GM23338 (cell line): ENCODE results near the gene CES2. TPM values are rescaled to one million over a fixed set of nuclear protein-coding genes. Genes with fewer than 3 reads are reported as not detected.

ENCODE experiments used
- ATAC-seq: fragments of 200-7000 bp; cut with Tn5 transposase; 3 replicates; pipeline ENCODE4 v1.9.1; 2020
- DNase-seq: peaks from one replicate; pipeline ENCODE4 v3.0.0-alpha.2; 2015; ENCODE audit warnings: low spot score
- H2AFZ ChIP-seq: fragments of 200-600 bp; sonication (generic); 2 replicates; pipeline ENCODE4 v1.8.0; 2016; ENCODE audit warnings: antibody characterized with exemption, mild to moderate bottlenecking, moderate library complexity
- H3F3A ChIP-seq: fragments of 200-600 bp; sonication (generic); replicated peaks from 2 replicates; pipeline ENCODE4 v1.8.0; 2017; ENCODE audit warnings: antibody characterized with exemption, mixed run types, low read depth
- H3K27ac ChIP-seq: fragments of 200-600 bp; sonication (generic); 2 replicates; pipeline ENCODE4 v1.6.1; 2016; ENCODE audit warnings: low read depth
- H3K27me3 ChIP-seq: fragments of 200-600 bp; sonication (generic); 2 replicates; pipeline ENCODE4 v1.8.0; 2016; ENCODE audit warnings: mild to moderate bottlenecking, mixed run types, moderate library complexity; ENCODE audit not compliant: insufficient read depth
- H3K36me3 ChIP-seq: fragments of 200-600 bp; sonication (generic); 2 replicates; pipeline ENCODE4 v1.8.0; 2016; ENCODE audit warnings: mild to moderate bottlenecking; ENCODE audit not compliant: insufficient read depth
- H3K4me1 ChIP-seq: fragments of 200-600 bp; sonication (generic); 2 replicates; pipeline ENCODE4 v1.8.0; 2016; ENCODE audit warnings: mild to moderate bottlenecking, moderate library complexity; ENCODE audit not compliant: insufficient read depth
- H3K4me2 ChIP-seq: fragments of 200-600 bp; sonication (generic); 2 replicates; pipeline ENCODE4 v1.7.1; 2017; ENCODE audit warnings: mixed run types
- H3K4me3 ChIP-seq: fragments of 200-600 bp; sonication (generic); 2 replicates; pipeline ENCODE4 v1.6.1; 2016; ENCODE audit warnings: mixed run types
- H3K79me2 ChIP-seq: fragments of 200-600 bp; sonication (generic); replicated peaks from 2 replicates; pipeline ENCODE4 v1.8.0; 2017; ENCODE audit warnings: mild to moderate bottlenecking; ENCODE audit not compliant: insufficient read depth
- H3K9me2 ChIP-seq: fragments of 200-600 bp; sonication (generic); 2 replicates; pipeline ENCODE4 v1.8.0; 2017; ENCODE audit not compliant: insufficient read depth
- H4K20me1 ChIP-seq: fragments of 200-600 bp; sonication (generic); replicated peaks from 2 replicates; pipeline ENCODE4 v1.8.0; 2017; ENCODE audit warnings: mild to moderate bottlenecking; ENCODE audit not compliant: insufficient read depth
- H3K27ac Mint-ChIP-seq: 2 replicates; pipeline ENCODE4 v1.8.0; 2020; ENCODE audit warnings: inconsistent platforms, mild to moderate bottlenecking, moderate library complexity, mixed read lengths
- H3K27me3 Mint-ChIP-seq: 3 replicates; pipeline ENCODE4 v1.8.0; 2022; ENCODE audit warnings: low read depth, mild to moderate bottlenecking, moderate library complexity, mixed read lengths, inconsistent platforms; ENCODE audit not compliant: insufficient read depth, poor library complexity
- H3K36me3 Mint-ChIP-seq: 3 replicates; pipeline ENCODE4 v1.8.0; 2021; ENCODE audit warnings: low read depth, mild to moderate bottlenecking, inconsistent platforms, moderate library complexity, mixed read lengths
- H3K4me1 Mint-ChIP-seq: 3 replicates; pipeline ENCODE4 v1.8.0; 2020; ENCODE audit warnings: mild to moderate bottlenecking, inconsistent platforms, mixed read lengths
- H3K4me3 Mint-ChIP-seq: 3 replicates; pipeline ENCODE4 v1.8.0; 2021; ENCODE audit warnings: moderate library complexity, mild to moderate bottlenecking, inconsistent platforms, mixed read lengths
- H3K9me3 Mint-ChIP-seq: 3 replicates; pipeline ENCODE4 v1.8.0; 2020; ENCODE audit warnings: moderate library complexity, mild to moderate bottlenecking, inconsistent platforms, mixed read lengths
- CREB1 ChIP-seq: fragments of 250-450 bp; sonication (Bioruptor Pico); IDR thresholded peaks from 2 replicates; pipeline ENCODE4 v1.5.0; 2020; ENCODE audit warnings: low read depth, mild to moderate bottlenecking, moderate library complexity
- CTCF ChIP-seq, 2 experiments: fragments of 200-600 bp in 1 of 2; sonication (generic) in 1 of 2; conservative IDR thresholded peaks; 2 replicates each; pipeline versions ENCODE4 v1.5.1 to v1.6.1; 2016 to 2017; ENCODE audit warnings: antibody characterized with exemption in 2 of 2, low read depth in 2 of 2, mild to moderate bottlenecking in 2 of 2, moderate library complexity in 1 of 2
- EZH2 ChIP-seq: fragments of 200-600 bp; sonication (generic); IDR thresholded peaks from one replicate; pipeline ENCODE4 v1.8.0; 2017; ENCODE audit warnings: antibody characterized with exemption, mild to moderate bottlenecking, low read depth; ENCODE audit not compliant: unreplicated experiment
- EZH2phosphoT487 ChIP-seq: fragments of 200-600 bp; sonication (generic); IDR thresholded peaks from one replicate; pipeline ENCODE4 v1.8.1; 2018; ENCODE audit warnings: antibody characterized with exemption; ENCODE audit not compliant: unreplicated experiment
- JUNB ChIP-seq: IDR thresholded peaks from one replicate; pipeline ENCODE4 v1.6.1; 2016; ENCODE audit warnings: antibody characterized with exemption; ENCODE audit not compliant: unreplicated experiment
- NANOG ChIP-seq: IDR thresholded peaks from 2 replicates; pipeline ENCODE4 v1.6.1; 2016; ENCODE audit warnings: antibody characterized with exemption, borderline replicate concordance
- POLR2AphosphoS5 ChIP-seq: IDR thresholded peaks from 2 replicates; pipeline ENCODE4 v1.6.1; 2016; ENCODE audit warnings: antibody characterized with exemption, low read depth
- REST ChIP-seq: IDR thresholded peaks from one replicate; pipeline ENCODE4 v1.6.1; 2018; ENCODE audit warnings: antibody characterized with exemption; ENCODE audit not compliant: unreplicated experiment
- STAT1 ChIP-seq: IDR thresholded peaks from one replicate; pipeline ENCODE4 v1.6.1; 2016; ENCODE audit warnings: antibody characterized with exemption; ENCODE audit not compliant: unreplicated experiment
- ZNF114 ChIP-seq: fragments of 250-450 bp; sonication (Bioruptor Pico); IDR thresholded peaks from 2 replicates; pipeline ENCODE4 v1.5.0; 2020; ENCODE audit warnings: mild to moderate bottlenecking, moderate library complexity
- ZNF331 ChIP-seq: fragments of 250-450 bp; sonication (Bioruptor Pico); IDR thresholded peaks from 2 replicates; pipeline ENCODE4 v1.5.0; 2020; ENCODE audit warnings: low read depth, mild to moderate bottlenecking, moderate library complexity
- polyA plus RNA-seq: library from polyadenylated mRNA; unstranded; fragments of >200 nt; fragmentation: Nextera tagmentation; extraction: Ambion mirVana; gene quantifications from 2 replicates; pipeline ENCODE4 v1.2.1, GENCODE V29; 2016
- total RNA-seq: library from RNA; depleted of rRNA; stranded (reverse); fragments of >200 nt; shearing (Covaris generic); gene quantifications from 2 replicates; pipeline ENCODE4 v1.2.3, GENCODE V29; 2014

CES2 gene
- total and polyA plus RNA-seq, 2 experiments from 2014 or later, result 5.0 to 9.3 TPM

GRCh38 chr16:66908116-66908515 is 27.2 kb upstream of the CES2 start (continued):
- TF ChIP-seq REST (no peak), EZH2 (no peak), CTCF (conservative IDR thresholded peaks at IDR 0.05; ENCODE audit: low read depth in 2 of 2) (no peak), ZNF114 (no peak), NANOG (no peak), JUNB (no peak), CREB1 (CRISPR knock-in tag) (no peak), EZH2phosphoT487 (no peak)

- H3K4me3 Mint-ChIP-seq, result no peak overlapping the region
- H3K9me3 Mint-ChIP-seq, result no peaks in the 10 kb centered on the region; the same call in 2 of the 3 replicates
- TF ChIP-seq STAT1 (no peak), NANOG (no peak), REST (no peak), ZNF114 (no peak), CREB1 (CRISPR knock-in tag) (no peak), POLR2AphosphoS5 (no peak), EZH2 (no peak), ZNF331 (no peak), JUNB (no peak)
Measured at GRCh38 chr16:66908762-66909559, 26.4 kb upstream of the CES2 start.

More at GRCh38 chr16:66908762-66909559, 26.4 kb upstream of the CES2 start:
- no peak overlapping the region for H3K27ac Mint-ChIP-seq
- no peaks in the 10 kb centered on the region for H3K9me2 ChIP-seq
- ATAC-seq, result no peak
- H2AFZ ChIP-seq, result no peak overlapping the region
- no peaks in the 10 kb centered on the region for H3K36me3 Mint-ChIP-seq
- H3K4me1 ChIP-seq, result no peaks in the 10 kb centered on the region
- H3K36me3 ChIP-seq, result no peaks in the 10 kb centered on the region
- no peaks in the 10 kb centered on the region for H3F3A ChIP-seq
- H3K27me3 ChIP-seq, result no peaks in the 10 kb centered on the region
- no peaks in the 10 kb centered on the region for H4K20me1 ChIP-seq
- H3K4me1 Mint-ChIP-seq, result peaks cover 2% of the 10 kb centered on the region; the same call in 1 of the 3 replicates
- DNase-seq, result no peak
- no peak overlapping the region for H3K4me2 ChIP-seq
- H3K4me3 ChIP-seq, result no peak overlapping the region
- H3K27ac ChIP-seq, result no peak overlapping the region
- H3K27me3 Mint-ChIP-seq, result peaks cover 19% of the 10 kb centered on the region
- H3K79me2 ChIP-seq, result no peaks in the 10 kb centered on the region
